ENCODE measurements around the gene PDE6D.

Gene PDE6D

GRCh38 chr2:231682603-231683291, 98.3 kb downstream of the PDE6D start:
- no peak for DNase-seq (ENCODE audit: low read depth in 2 of 2)

Data from fibroblast of skin of left biceps (primary cell).